ENCODE measurements around the gene SPATC1L.

Gene SPATC1L

DNA sequence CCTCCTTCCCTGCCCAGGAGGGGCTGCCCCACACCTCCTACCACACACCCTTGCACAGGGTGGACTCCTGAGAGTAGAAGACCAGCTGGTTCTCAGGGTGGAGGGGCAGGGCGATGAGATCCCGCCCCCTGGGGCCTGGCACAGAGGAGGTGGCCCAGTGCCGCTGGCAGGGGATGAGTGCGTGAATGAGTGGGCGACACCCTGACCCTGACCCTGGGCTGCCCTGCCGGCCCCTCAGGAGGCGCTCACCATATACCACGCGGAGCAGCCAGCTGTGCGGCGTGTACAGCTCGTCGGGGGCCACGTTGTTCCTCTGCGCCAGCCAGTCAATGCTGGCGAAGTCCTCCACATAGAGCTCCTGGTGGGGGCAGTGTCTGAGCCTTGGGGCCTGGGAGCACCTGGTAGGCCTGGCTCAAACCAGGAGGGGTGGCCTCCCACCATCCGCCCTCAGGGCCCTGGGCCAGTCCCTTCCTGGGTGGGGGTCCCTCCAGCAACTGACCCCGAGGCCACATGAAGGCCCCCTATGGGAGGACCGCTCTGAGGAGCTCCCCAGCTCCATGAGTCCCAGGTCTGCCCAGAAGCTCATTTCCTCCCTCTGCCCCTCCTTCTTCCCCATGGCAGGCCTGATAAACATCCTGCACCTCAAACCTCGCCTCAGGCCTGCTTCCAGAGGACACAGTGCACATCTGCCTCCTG lies 31.3 kb upstream of the SPATC1L start:
- no peak for DNase-seq (ENCODE audit: low read depth in 2 of 3, low spot score in 1 of 3)

DNA sequence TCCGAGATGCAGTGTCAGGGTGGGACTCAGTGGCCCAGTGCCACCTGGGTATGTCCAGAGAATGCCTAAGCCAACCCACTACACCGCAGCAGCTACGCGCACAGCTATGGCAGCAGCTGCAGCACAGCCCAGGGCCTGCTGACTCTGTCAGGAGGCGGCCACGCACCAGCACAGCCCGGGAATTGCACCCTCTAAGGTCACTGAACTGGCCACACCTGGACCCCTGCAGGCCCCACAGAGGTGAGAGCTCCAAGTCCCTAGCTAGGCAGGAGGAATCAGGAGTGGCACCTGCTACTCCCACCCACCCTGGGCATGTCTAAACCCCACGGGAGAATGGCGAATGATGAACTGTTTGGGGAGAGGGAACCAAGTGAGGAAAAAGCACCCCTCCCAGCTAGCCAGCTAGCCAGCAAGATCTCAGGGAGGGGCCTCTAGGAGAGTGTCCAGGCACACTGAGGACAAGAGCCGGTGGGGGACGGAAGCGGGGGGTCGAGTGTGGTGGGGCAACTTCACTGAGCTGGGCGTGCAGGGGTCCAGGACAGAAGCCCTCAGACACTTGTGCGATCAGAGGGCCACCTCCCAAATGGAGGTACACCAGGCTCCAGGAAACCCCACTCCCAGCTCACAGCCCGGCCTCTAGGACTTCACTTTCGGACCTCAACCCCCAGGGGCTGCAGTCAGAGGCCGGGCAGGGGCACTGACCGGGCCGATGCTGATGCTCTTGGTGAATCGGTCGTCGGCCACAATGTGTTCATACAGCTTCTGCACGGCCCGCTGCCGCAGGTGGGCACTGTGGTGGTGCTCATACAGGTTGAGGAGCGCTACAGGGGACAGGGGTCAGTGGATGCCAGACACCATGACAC lies 30.4 kb upstream of the SPATC1L start:
- no peak for DNase-seq (ENCODE audit: low read depth in 2 of 3, low spot score in 1 of 3)

DNA sequence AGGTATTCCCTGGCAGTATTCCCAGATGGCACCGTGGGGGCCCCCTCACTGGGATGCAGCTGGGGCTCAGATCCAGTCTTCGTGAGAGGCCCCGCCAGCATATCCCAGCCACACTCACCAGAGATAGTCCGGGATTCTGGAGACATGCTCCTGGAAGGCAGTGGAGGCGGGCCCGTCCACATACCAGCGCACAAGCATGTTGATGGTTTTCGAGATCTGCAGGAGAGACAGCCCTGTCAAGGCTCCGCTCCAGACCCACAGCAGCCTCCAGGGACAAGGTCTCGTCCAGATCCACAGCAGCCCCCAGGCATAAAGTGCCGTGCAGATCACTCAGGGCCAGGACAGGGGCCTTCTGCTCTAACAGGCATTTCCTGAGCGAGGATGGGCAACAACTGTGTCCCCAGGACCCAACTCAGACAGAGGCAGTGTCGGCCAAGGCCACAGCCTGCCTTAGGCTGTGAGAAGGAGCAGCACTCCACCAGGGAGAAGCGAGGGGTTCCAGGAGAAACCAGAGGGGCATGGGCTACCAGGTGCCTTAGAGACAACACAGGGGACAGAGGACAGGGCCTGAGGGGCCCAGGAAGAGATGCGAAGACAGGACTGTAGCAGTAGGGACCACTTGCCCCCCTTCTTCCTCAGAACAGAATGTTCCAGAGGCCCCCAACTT lies 29.5 kb upstream of the SPATC1L start:
- DNase-seq (ENCODE audit: low read depth in 2 of 3, low spot score in 1 of 3): no peak

DNA sequence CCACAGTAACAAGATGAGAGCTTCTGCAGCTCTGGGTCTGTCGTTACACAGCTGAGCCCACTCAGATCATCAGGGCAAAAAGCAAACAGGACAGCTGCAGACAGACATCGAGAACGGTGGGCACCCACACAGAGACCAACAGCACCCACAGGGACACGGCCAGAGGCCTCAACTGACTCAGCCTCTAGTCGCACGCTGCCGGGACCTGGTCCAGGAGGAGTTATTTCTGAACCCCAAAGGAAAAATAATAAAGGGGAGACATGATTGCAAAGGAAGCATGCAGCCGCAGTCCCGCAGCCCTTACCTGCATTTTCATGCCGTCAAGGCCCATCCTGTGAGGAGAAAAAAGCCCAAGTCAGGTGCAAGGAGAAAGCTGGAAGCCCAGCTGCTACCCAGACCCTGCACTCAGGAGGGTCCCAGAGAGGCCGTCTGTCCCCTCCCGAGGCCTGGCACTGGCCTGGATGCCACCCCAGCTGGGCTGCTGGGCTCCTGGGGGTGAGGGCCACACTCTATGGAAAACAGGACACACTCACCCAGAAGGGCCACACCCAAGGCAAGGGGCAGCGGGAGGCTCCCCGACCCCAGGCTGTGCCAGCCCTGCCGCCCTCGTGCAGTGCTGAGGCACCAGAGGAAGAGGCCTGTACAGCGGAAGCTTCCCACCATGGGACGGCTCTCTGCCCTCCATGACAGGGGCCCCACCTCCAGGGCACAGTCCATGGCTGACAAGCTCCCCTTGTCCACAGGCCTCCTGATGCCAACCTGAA lies 28.6 kb upstream of the SPATC1L start:
- no peak for DNase-seq (ENCODE audit: low read depth in 2 of 3, low spot score in 1 of 3)

DNA sequence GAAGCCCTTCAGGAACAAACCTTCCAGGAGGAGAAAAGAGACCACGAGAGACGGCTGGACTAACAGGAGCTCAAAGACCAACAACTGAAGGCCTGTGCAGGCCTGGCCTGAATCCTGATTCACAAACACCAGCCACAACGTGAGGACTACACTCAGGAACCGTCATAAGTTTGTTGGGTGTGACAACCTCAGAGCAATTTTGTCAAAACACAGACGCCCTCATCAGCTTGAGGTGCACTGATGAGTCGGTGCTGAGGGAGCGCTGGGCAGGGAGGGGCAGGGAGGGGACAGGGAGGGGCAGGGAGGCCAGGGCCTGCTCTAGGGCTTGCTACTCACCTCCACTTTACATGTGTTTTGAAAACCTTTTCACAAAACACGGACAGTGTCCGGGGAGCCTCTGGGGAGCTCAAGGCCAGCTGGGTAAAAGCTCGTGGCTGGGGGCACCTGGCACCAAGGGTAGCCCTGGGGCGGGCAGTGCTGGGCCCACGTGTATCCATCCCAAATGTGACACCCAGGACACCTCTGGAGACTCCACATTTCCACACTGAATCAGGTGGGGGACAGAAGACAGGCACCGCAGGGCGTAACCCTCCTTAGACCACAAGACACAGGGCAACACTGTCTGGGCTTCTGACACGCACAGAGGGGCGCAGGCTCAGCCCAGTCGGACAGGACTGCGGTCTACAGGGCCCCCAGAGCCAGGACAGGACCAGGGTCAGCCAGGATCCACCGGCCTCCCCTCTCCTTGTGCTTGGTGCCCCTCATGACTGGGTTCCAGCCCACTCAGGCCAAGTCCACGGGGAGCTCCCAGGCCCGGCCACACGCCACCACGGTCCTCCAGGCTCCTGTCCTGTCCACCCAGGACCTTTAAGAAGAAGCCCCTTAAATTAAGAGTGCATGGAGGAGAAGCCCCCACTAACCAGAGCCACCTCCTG lies 27.8 kb upstream of the SPATC1L start:
- DNase-seq (ENCODE audit: low read depth in 2 of 3, low spot score in 1 of 3): no peak

DNA sequence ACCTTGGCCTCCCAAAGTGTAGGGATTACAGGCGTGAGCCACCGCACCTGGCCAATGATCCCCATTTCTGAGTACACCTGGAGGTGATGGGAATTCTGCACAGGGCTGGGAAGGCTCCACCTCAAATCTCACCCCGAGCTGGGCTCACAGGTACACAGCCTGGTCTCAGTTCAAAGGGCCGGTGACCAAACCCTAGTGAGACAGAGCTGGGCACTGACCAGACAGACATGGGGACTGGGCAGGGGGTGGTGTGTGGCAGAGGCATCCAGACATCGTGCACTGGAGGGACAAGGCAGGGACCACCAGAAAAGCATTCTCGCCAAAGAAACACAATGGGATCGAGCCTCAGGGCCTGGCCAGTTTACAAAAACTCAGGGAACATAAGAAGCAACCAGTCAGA lies 27.1 kb upstream of the SPATC1L start:
- no peak for DNase-seq (ENCODE audit: low read depth in 2 of 3, low spot score in 1 of 3)

DNA sequence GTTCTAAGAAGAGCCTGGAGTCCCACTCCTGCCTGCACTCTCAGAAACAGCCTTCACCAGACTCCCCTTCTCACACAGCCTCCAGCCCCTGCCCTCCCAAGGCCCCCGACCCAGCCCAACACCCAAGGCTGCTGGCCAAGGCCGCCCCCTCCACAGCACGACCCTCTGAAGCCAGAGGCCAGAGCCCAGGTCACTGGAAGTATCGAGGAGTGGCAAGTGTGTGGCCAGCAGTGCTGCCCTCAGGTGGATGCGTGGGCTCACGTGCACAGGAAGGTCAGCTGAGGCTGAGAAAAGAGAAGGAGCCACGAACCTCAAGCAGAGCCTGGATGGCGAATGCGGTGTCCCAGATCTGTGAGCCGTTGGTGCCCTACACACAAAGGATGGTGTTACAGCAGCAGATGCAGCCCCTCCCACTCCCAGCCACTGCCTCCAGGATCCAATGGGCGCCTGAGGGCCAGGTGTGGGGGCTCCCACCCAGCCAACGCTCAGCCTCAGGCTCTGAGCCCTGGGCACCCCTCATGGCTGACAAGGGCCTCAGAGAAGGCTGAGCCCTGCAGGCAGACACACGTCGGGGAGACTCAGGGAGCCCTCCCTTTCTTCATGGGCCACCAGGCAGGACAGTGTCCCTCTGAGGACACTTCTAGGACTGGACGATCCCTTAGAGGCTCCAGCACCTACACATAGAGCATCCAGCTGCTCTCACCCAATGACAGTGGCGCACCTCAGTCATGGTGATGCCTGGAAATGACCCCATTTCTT lies 26.3 kb upstream of the SPATC1L start:
- no peak for DNase-seq (ENCODE audit: low read depth in 2 of 3, low spot score in 1 of 3)

DNA sequence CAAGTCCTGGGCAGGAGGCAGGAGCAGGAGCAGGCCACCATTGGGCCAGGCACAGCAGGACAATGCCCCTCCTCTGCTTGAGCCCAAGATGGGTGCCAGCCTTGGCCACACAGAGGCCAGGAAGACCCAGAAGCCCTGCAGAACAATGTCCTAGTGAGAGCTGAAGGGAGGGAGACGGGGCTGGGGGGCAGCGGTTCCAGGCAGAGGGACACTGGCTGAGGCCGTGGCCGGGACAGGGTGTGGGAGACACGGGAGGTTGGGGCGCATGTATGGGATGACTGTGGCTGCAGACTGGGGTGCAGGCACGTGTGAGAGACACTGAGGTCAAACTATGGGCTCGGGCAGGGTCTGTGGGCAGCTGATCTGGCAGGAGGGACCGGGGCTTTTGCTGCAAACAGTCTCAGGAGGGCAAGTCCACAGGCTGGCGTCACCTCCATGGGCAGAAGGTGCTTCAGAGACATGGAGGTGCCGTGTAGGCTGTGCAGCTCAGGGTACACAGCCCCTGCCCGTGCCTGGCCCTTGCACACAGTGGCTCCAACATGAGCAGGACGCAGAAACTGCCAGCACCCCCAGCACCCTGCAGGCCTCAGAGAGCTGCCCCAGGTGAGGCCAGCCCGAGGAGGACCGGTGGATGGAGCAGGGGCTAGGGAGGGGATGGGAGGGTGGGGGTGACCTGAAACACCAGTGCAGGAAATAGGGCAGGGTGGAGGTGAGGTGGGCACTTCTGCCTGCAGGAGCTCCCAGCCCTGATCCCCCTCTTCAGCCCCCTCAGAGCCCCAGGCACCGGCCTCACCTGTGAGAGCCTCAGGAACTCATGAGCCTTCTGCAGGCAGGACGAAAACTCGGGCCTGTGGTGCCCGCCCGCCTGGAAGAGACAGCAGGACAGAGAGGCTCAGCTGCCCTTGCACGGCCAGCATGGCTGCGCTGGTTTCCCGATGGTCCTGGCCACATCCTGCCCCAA lies 24.8 kb upstream of the SPATC1L start:
- DNase-seq (ENCODE audit: low read depth in 2 of 3, low spot score in 1 of 3): no peak

DNA sequence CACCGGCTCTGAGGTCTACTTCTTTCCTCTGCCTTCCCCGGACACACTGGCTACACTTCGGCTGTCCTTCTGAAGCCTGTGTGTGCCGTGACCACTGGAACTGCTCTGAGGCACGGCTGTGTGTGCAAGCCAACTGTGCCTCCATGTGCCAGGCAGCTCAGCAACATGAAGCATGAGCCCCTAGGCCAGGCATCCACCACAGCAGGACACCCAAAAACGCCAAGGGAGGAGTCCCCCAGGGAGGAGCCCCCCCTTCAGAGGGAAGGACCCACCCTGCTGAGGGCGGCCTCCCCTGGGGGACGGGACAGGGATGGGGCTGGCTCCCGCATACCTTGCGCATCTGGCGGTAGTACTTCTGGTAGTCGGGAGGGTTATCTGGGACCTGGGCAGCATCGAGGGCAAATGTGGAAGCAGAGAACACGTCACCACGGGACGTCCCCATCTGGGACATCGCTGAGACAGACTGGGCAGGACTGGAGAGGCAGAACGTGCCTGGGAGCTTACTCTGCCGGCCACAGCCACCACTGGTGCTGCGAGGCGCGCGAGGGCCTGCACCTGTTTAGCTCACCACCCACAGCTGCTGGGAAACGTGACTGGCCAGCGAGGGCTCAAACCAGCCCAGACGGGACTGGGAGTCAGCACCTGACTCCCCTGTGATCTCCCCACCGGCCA lies 23.8 kb upstream of the SPATC1L start:
- no peak for DNase-seq (ENCODE audit: low read depth in 2 of 3, low spot score in 1 of 3)

DNA sequence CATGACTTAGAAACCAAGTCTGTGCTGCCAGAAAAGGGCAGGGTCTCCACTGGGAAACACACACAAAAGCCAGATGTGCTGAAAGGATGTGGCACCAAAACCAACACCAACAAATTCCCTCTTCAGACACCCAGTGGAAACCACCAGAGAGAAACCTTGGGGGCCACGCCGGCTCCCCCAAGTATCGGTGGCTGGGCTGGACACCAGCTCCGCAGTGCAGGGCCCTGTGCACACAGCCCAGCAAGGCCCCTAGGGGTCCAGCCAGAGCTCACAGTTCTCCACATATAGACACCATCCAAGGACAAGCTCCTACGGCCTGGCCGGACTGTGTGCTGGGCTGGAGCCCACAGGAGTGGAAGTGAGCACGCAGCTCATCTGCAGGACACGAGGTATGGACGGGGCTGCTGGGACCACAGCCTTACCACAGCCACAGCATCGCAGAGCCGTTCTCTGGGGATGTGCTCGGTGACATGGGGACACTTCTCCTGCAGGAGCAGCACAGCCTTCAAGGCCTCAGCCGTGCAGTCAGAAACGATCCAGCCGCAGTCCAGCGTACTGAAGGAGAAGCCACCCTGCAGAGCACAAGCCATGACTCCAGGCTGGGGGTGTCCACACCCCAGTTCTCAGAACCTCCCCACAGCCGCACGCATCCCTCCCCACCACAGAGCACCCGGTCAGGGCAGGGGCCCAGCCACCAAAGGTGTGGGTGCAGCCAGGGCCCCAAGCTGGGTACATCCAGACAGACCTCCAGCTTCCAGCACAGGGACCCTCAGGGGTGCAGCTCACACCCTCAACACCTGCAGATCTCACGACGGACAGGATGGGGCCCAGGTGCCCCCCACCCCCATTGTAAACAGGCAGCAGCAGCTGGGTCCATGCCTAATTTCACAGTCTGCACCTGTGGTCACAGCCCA lies 23.0 kb upstream of the SPATC1L start:
- no peak for DNase-seq (ENCODE audit: low read depth in 2 of 3, low spot score in 1 of 3)

DNA sequence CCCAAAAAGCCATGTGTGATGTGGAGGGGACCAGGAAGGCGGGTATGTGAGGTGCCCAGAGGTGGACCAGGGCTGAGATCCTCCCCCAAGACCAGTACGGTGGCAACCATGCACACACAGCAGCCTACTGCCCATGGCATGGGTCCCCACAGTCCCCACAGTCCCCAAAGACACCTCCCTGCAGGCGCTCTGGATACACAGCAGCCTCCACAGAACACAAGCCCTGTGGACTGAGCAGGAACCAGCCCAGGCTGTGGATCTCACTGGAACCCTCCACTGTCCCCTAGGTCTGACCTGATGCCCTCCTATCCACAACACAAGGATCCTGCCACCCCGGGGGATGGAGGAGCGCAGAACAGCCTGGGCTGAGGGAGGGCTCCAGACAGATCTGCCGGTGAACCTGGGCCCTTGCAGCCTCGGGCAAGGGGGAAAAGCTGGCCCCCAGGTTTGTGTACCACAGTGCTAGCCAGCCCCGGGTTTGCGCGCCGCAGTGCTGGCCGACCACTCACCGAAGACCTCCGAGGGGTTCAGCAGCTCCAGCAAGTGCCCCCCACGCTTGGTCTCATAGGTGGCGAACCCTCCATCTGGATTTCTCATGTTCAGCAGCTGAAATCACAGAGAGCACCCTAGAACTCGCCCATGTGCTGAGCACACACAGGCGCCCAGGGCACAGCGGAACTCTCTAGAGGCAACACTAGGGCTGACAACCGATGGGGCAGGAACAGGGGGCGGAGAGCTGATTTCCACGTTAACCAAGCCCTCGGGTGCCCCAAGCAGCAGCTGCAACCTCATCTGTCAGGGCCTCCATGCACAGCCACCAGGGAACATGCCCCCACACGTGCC lies 22.1 kb upstream of the SPATC1L start:
- DNase-seq (ENCODE audit: low read depth in 2 of 3, low spot score in 1 of 3): no peak

DNA sequence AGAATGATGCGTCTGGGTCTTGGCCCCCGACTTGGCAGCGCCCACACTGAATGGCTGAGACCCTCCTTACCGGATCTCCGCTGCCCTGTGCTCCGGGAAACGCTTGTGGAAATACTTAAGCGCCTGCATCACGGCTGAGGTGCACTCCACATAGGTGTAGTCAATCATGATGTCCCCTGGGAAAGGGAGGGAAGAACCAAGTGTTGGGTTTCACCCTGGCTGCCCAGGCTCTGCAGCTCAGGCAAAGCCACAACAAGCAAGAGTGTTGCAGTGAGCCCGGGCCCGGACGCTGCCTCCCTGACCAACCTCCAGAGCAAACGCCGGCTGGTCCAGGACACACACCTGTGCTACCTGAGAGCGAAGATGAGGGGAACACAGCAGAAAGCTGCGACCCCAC lies 21.5 kb upstream of the SPATC1L start:
- DNase-seq (ENCODE audit: low read depth in 2 of 3, low spot score in 1 of 3): no peak

DNA sequence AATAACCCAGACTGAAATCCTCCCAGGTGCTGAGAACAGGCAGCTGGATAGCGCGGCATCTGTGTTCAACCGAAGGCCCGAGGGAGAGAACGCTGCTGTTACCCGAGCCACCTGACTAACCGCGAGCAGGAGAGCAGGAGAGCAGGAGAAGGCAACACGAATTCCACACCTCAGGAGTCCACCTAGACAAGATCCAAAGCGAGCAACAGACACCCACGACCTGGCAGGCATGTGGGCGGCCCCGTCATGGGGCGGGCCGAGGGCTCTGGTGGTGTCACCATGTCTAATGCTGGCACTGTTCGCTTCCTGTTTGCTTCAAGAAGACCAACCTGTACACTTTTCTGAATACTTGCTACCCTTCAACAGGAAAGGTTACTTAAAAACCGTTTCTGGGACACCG lies 20.9 kb upstream of the SPATC1L start:
- no peak for DNase-seq (ENCODE audit: low read depth in 2 of 3, low spot score in 1 of 3)

DNA sequence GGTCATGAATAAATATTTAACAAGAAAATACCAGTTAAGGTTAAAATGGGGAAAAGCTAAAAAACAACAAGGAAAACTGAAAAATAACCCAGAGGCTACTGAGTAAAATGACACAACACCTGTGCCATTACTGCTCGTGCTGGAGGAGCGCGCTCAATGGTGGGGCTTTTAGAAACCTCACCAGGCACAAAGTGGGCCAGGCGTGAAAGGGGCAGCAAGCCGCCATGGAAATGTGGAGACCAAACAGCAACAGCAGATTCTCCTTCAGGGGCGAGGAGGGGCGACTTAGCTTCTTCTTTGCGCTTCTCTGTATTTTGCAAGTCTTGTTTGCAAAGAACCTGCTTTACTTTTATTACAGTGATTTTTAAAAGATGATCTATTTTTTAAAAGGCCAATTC lies 18.9 kb upstream of the SPATC1L start:
- DNase-seq (ENCODE audit: low read depth in 2 of 3, low spot score in 1 of 3): no peak

DNA sequence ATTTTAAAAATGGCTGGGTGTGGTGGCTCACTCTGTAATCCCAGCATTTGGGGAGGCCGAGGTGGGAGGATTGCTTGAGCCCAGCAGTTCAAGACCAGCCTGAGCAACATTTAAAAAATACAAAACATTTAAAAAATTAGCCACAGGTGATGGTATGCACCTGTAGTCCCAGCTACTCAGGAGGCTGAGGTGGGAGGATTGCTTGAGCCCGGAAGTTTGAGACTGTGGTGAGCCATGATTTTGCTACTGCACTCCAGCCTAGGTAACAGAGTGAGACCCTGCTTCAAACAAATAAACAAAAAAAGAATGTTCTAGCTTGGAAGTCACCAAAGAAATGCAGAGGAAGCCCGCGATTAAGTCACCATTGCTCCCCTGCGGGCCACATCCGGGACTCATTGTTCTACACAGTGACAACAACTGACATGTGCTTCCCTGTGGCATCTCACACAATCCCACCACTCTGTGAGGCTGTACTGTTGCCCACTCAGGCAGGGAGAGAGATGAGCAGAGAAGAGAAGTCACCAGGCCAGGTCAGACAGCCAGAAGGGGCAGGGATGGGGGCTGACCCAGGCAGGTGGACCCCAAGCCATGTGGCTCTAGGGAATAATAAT lies 18.4 kb upstream of the SPATC1L start:
- DNase-seq (ENCODE audit: low read depth in 2 of 3, low spot score in 1 of 3): no peak

Data from stimulated activated CD4-positive, alpha-beta T cell treated with anti-CD3 and anti-CD28 coated beads, Interleukin-12 subunit alpha, Interleukin-12 subunit beta, amount 100 ng/mL, for 48 hours (primary cell).